Skin epidermis (tissue), 12 donors: ENCODE measurements around the gene AKAP7.
"Not testable (repeated sequence)": the region's sequence is repeated elsewhere in the genome, so short reads cannot be mapped to it uniquely, and the experiment has no call there.

ENCODE experiments used
- H3K27ac ChIP-seq, 21 experiments: fragments of 200-600 bp; sonication (generic) in 11 of 21; one replicate each; pipeline ENCODE4 v1.5.0; 2020; ENCODE audit warnings: mild to moderate bottlenecking in 3 of 21, inconsistent platforms in 2 of 21, moderate library complexity in 2 of 21
- H3K4me3 ChIP-seq, 7 experiments: fragments of 200-600 bp; sonication (generic) in 2 of 7; one replicate each; pipeline ENCODE4 v1.5.0; 2020; ENCODE audit warnings: inconsistent platforms in 2 of 7, mild to moderate bottlenecking in 2 of 7, moderate library complexity in 1 of 7

AKAP7 gene

GRCh38 chr6:131325669-131326068 is 190.4 kb downstream of the AKAP7 start:
- H3K4me3 ChIP-seq, H3K27ac ChIP-seq: not testable (repeated sequence)

DNA sequence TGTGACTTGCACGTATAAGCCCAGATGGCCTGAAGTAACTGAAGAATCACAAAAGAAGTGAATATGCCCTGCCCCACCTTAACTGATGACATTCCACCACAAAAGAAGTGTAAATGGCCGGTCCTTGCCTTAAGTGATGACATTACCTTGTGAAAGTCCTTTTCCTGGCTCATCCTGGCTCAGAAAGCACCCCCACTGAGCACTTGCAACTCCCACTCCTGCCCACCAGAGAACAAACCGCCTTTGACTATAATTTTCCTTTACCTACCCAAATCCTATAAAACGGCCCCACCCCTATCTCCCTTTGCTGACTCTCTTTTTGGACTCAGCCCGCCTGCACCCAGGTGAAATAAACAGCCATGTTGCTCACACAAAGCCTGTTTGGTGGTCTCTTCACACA is 193.5 kb downstream of the AKAP7 start:
- not testable (repeated sequence) for H3K4me3 ChIP-seq

DNA sequence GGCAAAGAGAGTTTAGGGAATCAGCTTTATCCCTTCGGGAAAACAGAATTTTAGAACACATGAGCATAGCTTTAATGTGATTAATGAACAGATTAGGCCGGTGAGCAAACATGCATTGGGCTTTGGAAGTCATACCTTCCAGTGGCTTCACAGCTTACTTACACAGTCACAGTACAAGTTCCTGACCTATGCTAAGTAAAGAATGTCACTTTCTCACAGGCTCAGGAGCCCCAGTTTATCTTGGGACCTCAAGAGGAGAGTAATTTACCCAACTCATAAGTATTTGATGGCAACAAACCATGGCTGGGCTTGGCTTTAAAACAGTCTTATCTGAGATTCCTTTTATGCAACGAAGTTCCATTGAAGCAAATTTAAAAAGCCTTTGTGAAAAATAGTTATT is 195.9 kb downstream of the AKAP7 start:
- Histone ChIP-seq H3K4me3 (no peak overlapping the region), H3K27ac (no peak overlapping the region)

More for the DNA sequence above, 193.5 kb downstream of the AKAP7 start:
- not testable (repeated sequence) for H3K27ac ChIP-seq

DNA sequence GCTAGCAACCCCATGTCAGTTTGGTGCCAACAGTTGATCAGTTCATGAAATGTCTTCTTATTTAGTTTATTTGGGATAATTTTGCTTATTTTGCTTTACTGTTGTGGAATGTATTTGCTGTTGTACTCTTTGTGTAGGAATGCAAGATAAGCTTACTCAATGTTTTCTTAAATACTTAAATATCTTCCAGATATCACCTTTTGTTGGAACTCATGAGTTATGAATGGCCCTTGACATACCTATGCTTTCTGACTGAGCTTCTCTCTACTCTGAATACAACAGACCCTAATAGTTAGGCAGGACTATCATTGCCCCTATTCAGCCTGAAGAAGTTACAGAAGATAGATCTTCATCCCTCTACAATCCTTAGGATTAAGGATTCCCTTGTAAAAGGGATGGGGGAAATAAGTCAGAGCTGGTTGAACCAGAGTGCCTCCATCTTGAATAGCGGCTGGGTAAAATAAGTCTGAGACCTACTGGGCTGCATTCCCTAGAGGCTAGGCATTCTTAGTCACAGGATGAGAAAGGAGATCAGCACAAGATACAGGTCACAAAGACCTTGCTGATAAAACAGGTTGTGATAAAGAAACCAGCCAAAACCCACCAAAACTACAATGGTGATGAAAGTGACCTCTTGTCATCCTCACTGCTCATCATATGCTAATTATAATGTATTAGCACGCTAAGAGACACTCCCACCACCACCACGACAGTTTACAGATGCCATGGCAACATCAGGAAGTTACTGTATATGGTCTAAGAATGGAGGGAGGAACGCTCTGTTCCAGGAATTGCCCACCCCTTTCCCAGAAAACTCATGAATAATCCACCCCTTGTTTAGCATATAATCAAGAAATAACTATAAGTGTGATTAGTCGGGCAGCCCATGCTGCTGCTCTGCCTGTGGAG is 196.9 kb downstream of the AKAP7 start:
- H3K4me3 ChIP-seq, result no peak overlapping the region
- H3K27ac ChIP-seq, result no peak overlapping the region
